GM19035 (cell line): ENCODE measurements around the gene ACLY.
"Not testable (repeated sequence)": the region's sequence is repeated elsewhere in the genome, so short reads cannot be mapped to it uniquely, and the experiment has no call there.

Experiments
- ATAC-seq: cut with Tn5 transposase; IDR thresholded peaks from one replicate; pipeline ENCODE4 v1.9.1; 2021; ENCODE audit not compliant: unreplicated experiment

Gene ACLY

DNA sequence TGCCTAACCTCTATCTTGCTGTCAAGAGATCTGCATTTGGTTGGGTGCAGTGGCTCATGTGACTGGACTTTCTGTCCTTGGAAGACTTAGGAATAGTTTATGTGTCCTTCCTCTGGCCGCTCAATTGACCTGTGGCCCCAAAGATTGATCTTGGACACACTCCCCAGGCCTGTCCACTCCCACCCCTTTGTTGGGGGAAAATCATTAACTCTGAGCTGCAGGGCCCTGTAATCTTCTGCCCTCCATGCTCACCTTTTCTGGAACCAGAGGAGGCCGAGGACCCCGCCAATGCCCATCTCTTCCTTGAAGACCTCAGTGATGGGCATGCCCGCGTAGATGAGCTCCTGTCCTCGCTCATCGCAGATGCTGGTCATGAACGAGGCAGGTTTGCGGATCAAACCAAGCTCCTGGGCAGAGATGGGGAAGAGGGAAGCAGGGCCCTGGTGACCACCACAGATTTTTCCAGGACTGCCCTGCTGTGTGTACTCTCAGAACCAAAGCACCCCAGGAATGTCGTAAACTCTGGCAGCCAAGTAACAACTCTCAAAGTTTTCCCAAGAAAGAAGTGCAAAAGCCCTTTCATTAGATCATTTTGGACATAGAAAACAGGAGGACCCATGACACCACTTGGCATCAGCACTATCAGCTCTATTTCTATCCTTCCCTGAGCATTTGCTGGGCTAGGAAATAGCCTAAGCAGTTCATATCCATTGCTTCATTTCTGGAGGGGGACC, 45.0 kb downstream of the ACLY start:
- no peak for ATAC-seq

DNA sequence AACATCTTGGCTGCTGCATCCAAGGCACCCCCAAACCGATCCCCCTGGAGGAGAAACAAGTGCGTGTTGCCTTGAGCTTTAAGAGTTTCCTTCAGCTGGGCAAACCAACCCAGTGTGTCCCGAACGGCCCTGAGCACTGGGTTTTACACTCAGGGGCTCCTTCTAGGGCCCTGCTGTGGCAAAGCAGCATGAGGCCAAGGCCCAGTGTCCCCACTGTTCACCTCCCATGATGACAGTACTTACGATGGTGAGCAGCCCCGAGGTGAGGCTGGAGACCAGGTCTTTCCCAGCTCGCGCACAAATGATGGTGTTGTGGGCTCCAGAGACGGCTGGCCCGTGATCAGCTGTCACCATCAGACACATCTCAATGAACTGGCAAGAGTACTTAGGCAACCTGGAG, 47.0 kb downstream of the ACLY start:
- ATAC-seq: no peak

DNA sequence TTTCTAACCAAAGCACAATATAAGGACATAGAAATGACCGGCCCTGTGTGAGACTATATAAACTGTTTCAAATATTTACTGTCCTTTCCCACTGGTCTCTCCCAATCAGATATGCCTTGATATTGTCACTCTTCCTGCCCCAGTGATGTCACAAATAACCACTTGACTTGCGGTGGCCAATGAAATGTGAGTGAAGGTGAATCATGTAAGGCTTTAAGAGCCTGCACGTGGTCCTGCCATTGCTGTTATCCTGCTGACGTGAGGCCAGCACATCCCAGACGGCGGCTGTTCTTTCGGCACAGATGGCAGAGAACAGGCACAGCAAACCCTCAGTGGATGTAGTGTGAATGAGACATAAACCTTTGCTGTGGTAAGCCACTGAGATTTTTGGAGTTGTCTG, 48.1 kb downstream of the ACLY start:
- no peak for ATAC-seq

DNA sequence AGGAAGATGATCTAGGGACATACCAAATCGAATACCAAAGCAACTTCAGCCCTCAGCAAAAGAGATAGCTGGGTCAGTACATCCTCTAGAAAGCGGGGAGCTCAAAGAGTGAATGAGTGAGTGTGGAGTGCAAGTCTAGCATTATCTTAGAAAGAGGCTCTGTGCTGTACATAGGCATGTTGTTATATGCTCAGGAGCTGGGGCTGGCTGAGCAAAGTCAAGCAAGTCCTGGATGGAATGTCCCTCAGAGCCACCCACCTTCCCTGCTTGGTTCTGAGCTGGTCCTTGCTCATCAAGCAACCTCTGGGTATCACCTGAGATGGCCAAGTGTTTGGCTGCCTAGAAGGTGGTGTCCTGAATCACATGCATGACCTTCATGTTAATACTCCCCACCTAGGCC, 48.7 kb downstream of the ACLY start:
- no peak for ATAC-seq

DNA sequence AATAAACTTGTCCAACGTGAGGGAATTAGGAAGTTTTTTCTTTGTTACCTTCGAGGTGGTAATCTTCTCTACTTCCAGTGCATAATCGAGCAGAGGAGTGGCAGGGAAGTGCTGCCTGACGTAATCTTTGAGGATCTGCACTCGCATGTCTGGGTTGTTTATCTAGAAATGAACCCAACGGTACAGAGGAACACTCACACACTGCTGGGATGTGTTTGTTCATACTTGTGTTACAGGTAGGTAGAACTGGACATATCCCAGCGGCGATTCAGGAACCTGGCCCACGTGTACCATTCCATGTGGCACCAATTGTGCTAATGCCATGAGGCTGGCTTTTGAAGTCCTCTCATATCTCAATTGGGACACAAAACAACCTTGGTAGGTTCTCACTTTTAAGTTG, 49.3 kb downstream of the ACLY start:
- no peak for ATAC-seq

DNA sequence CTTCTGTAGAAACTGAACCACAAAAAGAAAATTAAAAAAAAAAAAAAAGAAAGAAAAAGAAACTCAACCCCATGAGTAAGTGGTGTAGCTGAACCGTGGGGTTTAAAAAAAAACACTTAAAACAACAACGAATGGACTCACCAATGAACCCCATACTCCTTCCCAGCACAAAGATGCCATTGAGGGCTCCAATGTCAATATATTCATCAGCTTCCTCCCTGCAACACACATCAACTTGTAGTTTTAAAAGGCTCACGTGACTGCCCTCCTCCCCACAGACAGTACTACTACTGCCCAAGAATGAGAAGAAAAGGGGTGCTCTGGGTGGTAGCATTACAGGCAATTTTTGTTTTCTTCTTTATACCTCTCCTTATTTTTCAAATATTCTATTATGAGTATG, 50.2 kb downstream of the ACLY start:
- no peak for ATAC-seq

DNA sequence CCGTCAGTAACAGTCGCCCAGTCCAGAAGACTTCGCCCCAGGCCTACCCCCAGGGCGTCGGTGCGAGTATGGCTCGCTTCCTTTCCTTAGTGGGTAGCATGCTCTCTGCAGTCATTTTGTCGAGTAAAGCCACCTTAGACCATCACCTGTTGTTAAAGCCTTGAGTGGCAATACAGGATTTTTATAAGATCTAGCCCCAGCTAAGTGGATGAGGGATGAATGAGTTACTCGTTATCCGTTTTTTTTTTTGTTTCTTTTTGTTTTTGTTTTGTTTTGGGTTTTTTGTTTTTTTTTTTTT, 53.2 kb downstream of the ACLY start:
- ATAC-seq: no peak

DNA sequence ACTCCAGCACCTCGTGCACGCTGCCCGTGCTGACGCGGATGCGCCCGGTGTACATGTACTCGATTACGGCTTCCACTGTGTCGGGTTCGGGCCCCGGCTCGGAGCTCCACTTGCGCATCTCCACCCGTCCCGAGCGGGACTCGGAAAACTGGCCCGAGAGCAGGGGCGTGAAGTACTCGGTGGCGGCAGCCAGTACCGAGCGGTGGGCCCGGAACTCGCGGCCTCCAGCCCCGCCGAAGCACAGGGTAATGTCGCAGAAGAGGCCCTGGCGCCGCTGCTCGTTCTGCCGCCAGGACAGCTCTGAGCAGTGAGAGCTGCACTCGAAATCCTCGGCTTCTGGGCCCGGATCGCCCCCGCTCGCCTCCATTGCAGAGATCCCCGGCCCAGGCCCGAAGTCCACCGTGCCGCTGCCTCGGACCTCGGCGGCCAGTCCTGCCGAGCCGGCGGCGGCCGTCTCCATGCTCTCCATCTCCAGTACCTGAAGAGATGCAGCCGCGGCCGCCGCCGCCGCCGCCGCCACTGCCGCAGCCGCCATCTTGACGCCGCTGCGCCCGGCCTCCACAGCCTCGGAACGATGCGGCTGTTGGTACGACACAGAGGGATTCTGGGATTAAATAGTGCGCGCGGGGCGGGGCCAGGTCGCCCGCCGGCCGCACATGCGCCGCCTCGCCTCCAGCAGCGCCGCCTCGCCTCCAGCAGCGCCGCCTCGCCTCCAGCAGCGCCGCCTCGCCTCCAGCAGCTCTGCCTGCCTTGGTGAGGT, 53.7 kb downstream of the ACLY start, which contains the start of gene KLHL11:
KLHL11 (minus strand) TSS at position 588 of the 760 bp plus-strand sequence; CDS start at position 535, 53 bp downstream.
- peak; percentile 89 for ATAC-seq

DNA sequence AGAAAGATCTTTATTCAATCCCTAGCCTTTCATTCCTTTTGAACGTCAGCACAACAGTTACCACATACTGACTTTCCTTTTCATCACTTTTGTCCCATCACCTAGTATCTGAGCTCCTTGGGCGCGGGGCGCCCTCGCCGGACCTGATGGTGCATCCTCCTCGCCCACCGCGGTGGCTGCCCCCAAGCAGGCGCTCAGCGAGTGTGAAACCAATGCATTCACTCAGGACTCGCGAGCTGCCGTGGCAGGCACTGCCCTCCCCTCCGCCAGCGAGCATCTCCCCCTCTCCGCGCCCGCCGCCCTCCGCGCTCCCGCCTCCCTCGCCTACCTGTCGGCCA, 54.3 kb downstream of the ACLY start:
- peak; percentile 35 for ATAC-seq

DNA sequence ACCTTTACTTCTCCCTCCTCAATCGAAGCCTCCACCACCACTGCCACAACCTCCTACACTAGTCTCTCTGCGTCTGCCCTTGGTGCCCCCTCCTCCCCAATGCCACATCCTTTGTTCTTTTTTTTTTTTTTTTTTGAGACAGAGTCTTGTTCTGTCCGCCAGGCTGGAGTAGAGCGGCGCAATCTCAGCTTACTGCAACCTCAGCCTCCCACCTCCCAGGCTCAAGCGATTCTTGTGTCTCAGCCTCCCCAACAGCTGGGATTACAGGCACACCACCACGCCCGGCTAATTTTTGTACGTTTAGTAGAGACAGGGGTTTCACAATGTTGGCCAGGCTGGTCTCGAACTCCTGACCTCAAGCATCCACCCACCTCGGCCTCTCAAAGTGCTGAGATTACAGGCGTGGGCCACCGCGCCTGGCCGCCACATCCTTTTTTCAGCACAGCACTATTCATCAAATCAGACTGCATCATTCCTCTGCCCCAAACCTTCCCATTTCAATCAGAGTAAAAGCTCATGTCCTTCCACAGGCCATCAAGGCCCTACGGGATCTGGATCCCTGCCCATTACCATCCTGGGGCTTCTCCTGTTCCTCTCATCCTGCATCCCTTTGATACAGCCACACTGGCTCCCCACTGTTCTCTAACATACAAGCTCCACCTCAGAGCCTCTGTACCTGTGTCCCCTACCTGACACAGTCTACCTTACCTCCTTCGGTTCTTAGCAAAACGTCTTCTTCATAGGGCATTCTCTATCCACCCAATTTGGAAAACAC, 55.5 kb downstream of the ACLY start:
- ATAC-seq: no peak

DNA sequence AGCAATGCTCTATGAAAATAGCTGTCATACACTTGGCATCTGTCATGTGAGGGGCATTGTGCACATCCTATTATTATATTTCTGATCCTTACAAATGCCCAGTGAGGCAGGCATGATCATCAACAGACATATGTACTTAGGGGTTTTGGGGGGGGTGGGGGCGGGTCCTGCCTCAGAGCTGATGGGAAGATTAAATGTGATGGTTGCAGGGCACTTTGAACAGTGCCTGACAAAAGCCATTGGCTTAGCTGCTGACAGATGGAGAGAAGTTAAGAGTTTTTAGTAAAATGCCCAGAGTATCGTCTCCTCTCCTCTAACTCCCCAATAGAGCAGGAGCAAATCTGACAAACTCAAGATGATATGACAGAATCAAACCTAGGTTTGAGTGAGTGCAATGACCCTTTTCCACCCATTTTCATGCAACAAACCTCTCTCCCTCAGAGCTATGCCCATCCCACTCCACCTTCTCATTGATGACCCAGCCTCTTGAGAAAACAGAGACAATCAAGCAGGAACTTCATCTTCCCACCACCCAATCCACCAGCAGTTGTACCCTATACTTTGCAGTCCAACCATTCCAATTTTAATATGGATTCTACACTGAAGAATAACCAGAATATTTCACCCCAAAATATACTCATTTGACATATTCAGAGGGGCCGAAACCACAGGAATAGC, 58.4 kb downstream of the ACLY start:
- no peak for ATAC-seq

DNA sequence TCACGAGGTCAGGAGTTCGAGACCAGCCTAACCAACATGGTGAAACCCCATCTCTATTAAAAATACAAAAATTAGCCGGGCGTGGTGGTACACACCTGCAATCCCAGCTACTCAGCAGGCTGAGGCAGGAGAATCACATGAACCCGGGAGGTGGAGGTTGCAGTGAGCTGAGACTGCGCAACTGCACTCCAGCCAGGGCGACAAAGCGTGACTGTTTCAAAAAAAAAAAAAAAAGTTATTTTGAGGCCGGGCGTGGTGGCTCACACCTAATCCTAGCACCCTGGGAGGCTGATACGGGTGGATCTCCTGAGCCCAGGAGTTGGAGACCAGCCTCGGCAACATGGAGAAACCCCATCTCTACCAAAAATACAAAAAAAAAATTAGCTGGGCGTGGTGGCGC, 67.4 kb downstream of the ACLY start:
- not testable (repeated sequence) for ATAC-seq

DNA sequence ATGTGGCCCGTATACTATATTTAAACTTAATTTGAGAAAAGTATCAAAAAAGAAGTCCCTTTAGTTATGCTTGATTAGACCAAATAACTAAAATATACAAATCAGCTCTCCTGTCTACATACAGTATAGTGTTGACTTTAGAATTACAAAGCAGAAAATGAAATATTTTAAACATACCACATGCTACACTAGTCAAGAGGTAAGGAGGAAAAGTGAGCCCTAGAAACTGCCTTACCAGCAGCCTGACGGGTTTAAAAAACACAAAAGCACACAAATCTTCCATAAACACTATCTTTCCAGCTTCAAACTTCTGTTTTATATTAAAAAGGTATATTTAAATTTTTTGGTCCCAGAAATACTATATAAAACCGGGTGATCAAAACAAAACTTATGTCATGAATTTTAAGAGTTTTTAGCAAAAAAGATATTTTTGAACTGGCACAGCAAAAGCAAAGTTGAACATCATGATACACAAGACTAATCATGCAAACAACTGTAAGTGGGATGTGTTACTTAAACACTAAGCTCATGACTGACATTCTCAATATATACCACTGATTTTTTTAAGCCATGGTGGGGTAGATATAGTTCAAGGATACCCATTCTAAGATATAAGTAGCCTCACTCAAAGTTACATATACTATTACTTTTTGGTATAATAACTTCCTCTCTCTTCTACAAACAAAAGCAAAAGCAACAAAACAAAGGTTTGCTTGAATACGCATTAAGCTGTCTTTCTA, 69.3 kb downstream of the ACLY start:
- ATAC-seq: no peak

DNA sequence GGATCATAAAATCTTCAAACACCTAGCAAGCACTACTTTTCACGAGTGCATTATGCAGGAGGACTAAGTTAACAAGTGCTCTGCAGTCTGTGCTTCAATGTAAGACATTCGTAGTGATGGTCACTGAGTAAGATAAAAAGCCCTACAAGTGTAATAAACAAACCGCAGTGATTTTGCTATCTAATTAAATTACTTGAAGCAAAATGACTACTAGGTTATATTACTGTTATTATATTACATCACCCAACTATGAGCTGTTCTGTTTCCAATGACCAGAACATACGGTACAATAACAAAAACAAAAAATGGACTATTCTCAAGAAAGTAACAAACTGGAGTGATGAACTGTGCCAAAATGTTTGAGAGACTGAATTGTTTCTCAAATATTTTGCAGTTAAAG, 70.0 kb downstream of the ACLY start:
- ATAC-seq: no peak

DNA sequence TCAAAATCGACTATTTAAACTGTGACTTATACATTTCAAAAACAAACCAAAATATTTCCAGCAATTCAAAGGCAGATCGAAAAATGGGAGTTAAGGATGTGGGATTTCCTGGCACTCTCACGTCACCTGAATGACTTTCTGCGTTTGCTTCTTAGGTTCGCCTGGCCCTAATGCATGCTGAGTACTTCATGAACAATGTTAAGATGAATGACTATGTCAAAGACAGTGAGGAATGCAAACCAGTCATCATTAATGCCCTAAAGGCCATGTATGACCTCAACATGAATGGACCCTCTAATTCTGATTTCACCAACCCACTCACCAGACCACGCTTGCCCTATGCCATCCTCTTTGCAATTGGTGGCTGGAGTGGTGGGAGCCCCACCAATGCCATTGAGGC, 73.8 kb downstream of the ACLY start:
- ATAC-seq: no peak

DNA sequence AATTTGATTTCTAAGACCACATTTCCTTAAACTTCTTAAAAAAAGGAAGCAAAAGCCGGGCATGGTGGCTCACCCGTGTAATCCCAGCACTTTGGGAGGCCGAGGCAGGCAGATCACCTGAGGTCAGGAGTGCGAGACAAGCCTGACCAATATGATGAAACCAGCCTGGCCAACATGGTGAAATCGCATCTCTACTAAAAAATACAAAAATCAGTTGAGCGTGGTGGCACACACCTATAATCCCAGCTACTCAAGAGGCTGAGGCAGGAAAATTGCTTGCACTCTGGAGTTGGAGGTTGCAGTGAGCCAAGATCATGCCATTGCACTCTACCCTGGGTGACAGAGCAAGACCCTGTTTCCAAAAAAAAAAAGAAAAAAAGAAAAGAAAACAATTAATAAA, 78.0 kb downstream of the ACLY start:
- ATAC-seq: not testable (repeated sequence)

DNA sequence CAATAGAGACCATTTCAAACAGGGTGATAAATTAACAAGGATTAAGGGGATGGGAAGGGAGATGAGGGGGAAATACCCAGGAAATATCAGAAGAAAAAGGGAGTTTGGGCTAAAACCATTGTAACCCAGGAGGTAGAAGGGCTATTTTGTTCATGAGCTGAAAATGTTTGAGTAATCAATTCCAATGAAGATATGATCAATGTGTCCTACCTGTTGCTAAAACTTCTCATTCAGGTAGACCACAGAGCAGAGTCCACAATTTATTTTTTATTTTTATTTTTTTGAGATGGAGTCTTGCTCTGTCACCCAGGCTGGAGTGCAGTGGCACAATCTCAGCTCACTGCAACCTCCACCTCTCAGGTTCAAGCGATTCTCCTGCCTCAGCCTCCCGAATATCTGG, 79.3 kb downstream of the ACLY start:
- not testable (repeated sequence) for ATAC-seq

DNA sequence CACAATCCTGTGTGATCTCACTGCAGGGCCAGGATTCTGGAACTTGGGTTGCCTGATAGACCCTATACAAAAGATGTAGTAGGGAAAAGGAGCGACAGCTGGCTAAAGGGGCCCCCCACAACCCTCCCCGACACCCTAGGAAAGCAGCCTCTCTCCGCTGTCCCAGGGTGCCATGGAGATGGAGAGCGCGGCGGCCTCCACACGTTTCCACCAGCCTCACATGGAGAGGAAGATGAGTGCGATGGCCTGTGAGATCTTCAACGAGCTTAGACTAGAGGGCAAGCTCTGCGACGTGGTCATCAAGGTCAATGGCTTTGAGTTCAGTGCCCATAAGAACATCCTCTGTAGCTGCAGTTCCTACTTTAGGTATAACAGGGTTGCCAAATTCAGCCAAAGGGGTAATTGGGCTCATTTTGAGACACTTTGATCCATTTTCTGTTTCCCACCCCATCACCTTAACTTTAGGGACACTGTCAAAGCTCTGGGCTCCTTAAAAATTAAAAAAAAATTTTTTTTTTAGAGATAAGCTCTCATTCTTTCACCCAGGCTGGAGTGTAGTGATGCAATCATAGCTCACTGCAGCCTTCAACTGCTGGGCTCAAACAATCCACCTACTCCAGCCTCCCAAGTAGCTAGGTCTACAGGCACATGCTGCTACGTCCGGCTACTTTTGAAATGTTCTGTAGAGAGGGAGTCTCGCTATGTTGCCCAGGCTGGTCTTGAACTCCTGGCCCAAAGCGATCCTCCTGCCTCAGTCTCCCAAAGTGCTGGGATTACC, 80.8 kb downstream of the ACLY start, which contains the start of gene KLHL10:
KLHL10 (plus strand) TSS at position 65 of the 778 bp plus-strand sequence; CDS start at position 173, 108 bp downstream.
- no peak for ATAC-seq

DNA sequence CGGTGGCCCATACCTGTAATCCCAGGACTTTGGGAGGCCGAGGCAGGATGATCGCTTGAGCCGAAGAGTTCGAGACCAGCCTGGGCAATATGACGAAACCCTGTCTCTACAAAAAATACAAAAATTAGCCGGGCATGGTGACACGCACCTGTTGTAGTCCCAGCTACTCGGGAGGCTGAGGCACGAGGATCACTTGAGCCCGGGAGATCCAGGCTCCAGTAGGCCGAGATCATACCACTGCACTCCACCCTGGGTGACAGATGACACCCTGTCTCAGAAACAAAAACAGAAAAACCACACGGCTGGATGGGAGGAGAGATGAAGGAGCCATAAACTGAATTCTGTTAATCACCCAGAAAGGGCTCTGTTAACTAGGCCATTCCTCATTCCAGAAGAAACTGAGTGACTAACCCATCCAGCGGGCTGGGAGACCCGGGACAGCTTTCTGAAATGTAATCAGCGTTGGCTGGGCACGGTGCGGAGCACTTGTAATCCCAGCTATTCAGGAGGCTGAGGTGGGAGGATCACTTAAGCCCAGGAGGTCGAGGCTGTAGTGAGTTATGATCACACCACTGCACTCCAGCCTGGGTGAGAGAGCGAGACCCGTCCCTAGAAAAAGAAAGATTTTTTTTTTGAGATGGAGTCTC, 82.1 kb downstream of the ACLY start:
- ATAC-seq: no peak
